NCI-H748 treated with DMSO at 0.1 percent for 48 hours (cell line): ENCODE data around the gene ZNF778.

Experiments used
- DNase-seq: peaks from one replicate; lab custom pipeline; 2025; lab: John Stamatoyannopoulos, UW

Gene ZNF778

DNA sequence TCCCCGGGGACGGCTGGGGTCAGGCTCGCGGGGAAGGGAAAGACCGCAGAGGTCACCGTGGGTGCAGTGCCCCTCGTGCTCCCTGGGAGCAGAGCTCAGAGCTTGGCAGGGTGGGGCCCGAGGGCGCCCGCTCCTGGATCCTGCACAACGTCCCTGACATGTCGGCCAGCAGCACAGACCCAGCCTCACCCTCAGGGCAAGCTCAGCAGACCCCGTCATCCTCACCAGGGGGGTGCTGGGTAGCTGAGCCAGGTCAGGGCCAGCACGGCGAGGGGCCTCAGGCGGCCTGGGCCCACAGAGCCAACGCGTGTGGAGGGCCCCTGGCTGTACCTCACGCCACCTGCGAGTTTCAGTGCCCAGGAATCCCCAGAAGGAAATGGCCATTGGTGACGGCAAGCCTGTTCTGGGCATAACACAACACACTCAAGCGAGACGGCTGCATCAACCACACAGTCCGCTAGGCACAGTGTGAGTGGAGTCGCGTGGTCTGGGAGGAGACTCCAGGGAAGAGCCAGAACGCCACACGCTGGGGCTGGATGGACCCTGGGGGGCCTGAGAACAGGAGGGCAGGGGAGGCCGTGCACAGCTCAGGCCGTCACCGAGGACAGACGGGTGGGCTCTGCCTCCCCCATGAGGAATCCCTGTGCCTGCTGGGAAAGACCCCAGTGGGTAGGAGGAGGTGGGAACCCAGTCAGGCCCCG is 60.3 kb downstream of the ZNF778 start:
- DNase-seq = no peak

DNA sequence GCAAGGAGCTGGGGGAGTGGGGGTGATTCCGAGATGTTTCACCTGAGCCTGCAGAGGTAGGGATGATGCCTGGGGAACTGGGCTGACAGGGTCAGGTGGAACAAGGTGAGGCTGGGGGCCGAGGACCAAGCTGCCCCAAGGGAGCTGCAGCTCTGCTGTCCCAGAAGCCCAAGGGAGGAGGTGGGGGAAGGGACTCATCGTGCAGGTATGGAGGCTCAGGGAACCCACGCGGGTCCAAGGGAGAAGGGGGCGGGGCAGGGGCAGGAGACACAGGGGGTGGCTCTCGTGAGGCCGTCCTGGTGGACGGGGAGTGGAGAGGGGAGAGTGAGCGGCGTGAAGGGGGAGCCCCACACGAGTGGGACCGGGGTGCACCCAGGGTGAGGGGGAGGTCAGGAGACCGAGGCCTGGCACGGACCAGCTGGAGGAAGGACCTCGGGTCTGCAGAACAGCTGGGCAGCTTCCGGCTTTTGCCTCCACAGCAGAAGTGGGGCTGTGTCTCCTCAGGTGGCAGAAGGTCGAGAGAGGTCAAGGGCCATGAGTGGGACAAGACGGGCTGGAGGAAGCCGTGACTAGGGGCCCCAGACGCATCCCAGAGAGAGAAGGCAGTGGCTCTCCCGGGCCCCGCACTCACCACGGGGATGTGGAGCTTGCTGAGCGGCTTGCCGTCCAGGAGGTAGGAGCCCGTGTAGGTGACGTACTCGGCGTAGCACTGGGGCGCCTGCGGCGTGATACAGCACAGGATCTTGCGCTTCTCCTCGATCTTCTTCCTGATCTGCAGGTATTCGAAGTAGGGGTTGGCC is 61.1 kb downstream of the ZNF778 start:
- no peak for DNase-seq

DNA sequence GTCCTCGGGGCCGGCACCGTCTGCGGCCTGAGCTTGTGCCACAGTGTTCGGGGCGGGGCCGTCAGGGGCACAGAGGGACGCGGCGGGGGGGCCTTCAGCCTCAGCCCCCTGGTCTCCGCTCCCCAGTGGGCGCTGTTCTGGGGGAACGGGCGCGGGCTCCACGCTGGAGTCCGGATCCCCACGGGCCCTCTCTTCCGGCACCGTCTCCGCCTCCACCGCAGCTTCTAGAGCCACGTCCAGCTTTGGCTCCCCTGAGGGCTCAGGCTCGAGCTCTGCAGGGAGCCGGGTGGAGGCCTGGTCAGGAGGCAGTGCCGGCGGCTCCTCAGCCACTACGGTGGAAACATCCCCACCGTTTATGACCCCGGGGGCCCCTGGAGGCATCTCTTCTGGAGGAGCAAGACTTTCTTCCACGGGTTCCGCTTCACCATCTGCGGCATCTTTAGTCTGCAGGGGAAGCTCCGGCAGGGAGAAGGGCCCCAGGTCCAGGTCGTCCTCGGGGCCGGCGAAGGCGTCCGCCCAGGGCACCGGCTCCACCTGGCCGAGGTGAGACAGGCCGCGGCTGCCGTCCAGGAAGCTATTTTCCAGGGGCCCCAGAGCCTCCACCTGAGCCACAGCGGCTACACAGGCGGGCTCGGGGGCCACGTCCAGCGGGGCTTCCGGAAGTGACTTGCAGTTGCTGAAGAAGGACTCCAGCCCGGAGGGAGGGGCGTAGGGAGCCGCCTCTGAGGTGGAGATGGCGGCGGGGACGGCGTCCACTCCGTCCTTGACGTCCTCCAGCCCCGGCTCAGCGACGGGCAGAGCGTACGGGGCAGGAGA is 62.4 kb downstream of the ZNF778 start:
- no peak for DNase-seq

DNA sequence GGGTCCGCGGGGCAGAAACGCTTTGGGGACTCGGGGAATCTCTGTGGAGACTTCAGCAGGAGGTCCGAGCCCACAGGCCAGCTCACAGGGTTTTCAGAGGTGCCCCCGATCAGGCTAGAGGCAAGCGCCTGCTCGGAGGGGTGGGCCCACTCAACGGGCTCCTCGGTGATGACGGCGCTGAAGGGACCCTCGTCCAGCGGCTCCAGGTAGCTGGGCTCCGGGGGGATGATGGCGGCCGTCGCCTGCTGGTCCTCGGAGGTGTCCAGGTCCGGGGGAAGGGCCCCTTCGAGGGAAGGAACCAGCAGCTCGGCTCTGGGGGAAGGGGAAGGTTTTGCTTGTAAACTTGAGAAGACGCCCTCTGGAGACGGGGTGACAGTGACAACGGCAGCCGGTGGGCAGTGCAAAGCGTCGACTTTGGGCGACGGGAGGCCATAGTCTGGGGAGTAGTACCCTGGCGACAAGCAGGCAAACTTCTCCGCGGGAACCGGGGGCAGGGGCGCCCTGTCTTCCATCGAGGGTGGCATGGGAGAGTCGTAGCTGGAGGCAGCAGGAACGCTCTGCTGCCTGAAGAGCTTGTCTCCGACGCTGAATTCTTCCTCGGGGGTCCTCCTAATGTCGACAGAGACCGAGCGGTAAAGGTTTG is 63.2 kb downstream of the ZNF778 start:
- DNase-seq = no peak

DNA sequence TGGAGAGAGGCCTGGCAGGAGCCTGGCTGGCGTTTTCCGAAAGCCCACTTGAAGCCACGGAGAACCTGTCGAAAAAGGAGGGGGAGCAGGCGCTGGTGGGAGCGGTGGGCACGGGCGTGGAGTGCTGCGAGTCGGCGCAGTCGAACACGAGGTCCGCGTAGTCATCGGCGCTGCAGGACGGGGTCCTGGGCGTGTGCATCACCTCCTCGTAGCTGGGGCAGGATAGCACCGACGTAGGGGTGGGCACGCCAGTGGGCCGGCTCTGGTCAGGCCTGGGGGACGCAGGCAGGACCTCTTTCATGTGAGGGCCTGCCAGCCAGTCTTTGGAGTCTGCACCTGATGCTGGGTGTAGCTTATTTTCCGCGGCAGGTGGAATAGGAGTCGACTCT is 63.7 kb downstream of the ZNF778 start:
- DNase-seq = no peak

DNA sequence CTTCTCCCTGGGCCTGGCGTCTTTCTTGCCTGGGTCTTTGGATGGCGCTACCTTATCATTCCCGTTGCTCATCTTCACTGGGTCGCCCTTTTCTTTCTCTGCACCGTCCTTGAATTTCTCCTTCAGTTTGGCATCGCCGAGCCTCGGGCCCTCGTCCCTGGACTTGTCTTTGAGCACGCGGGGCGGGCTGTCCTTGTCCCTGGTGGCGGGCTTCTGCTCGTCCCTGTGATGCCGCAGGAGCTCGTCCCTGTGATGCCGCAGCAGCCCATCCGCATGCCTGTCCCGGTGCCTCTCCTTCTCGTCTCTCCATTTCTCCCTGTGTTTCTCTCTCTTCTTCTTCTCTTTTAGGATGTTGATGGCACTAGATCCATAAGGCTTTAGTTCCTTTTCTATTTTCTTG is 64.3 kb downstream of the ZNF778 start:
- no peak for DNase-seq

DNA sequence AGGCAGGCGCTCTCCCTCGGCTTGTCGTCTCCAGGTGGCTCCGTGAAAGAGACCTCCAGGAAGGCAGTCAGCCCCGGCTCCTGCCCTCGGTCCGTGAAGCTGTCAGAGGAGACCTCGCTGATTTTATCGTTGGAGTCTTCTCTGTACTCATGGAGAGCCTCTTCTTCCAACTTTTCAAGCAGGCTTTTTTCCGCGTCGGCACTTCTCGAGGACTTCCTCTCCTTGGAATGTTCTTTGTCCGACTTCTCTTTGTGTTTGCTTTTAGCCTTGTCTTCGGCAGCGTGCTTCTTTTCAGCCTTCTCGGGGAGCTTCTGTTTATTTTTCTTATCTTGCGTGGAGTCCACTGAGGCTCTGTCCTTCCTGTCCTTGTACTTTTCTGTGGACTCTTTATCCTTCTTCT is 65.0 kb downstream of the ZNF778 start:
- DNase-seq = no peak

DNA sequence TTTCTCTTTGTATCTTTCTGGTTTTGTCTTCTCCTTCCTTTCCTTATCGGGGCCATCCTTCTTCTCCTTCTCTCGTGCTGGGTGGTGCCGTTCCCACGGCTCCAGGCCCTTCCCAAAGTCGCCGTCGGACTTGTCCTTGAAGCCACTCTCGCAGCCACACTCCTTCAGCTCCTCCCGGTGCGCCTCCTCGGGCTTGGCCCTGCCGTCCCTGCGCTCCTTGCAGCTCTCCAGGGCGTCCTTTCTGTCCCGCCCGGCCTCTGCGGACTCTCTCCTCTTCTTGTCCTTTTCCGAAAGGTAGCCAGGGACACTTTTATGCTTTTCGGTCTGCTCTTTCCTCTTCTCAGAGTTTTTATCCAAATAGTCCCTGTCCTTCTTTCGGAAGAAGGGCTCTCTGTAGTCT is 65.9 kb downstream of the ZNF778 start:
- no peak for DNase-seq

DNA sequence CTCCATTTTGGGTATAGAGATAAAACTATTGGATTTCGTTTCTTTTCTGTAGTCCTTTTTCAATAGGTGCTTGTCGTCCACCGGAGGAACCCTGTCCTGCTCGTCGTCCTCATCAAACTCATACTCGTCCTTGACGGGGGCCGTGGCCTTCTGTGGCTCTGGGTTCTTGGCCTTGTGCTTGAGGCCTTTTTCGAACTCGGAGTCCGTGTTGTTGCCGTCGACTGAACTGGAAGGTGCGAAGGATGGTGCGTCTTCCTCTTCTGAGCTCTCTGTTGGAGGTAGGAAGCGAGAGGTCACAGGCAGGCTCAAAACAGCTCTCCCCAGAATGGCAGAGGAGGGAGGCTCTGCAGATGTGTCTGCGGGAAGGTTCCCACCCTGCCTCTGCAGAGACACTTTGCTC is 67.9 kb downstream of the ZNF778 start:
- no peak for DNase-seq

DNA sequence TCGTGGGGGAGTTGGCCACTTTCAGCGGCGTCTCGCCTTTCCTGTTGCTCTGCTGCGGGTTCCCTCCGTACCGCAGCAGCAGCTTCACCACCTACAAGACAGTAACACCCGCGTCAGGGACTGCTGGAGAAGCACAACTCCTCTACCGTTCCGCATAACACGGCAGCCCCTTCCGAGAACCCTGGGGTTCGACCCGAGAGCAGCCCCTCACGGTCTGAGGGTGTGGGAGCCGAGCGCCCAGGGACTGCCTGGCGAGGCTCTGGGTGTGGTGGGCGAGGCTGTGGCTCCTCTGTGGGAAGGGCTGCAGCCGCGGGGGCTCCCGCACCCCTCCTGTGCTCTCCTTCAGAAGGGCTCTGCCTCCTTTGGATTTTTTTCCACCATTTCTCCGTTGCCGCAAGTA is 68.6 kb downstream of the ZNF778 start:
- DNase-seq = no peak
